ENCODE measurements around the gene SESTD1. TPM values are rescaled to one million over a fixed set of nuclear protein-coding genes. Genes with fewer than 3 reads are reported as not detected.
A peak's percentile ranks its signal among the peaks of the same experiment; 100 is the strongest.

SESTD1 gene
- total RNA-seq, 6 experiments from 2014 or later, result 19.7 to 26.6 (median 24.3) TPM

DNA sequence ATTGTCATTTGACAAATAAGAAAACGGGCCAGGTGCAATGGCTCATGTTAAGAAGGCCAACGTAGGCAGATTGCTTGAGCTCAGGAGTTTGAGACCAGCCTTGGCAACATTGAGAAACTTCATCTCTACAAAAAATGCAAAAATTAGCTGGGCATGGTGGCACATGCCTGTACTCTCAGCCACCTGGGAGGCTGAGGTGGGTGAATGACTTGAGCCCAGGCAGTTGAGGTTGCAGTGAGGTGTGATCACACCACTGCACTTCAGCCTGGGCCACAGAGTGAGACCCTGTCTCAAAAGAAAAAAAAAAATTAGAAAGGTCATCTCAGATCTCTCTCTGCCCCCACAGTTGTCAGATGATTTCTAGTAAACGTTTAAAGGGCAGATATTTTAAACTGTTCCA is 4.4 kb downstream of the SESTD1 start:
- peaks cover 4% of the 10 kb centered on the region; the same call in 1 of the 2 replicates for H3K9me3 Mint-ChIP-seq
- DNase-seq, result no peak
- H3K27me3 Mint-ChIP-seq (ENCODE audit: insufficient read depth), result peaks cover 2% of the 10 kb centered on the region
- H3K36me3 Mint-ChIP-seq (ENCODE audit: low read depth), result peaks cover 8% of the 10 kb centered on the region
- TF ChIP-seq, protein P1, sequence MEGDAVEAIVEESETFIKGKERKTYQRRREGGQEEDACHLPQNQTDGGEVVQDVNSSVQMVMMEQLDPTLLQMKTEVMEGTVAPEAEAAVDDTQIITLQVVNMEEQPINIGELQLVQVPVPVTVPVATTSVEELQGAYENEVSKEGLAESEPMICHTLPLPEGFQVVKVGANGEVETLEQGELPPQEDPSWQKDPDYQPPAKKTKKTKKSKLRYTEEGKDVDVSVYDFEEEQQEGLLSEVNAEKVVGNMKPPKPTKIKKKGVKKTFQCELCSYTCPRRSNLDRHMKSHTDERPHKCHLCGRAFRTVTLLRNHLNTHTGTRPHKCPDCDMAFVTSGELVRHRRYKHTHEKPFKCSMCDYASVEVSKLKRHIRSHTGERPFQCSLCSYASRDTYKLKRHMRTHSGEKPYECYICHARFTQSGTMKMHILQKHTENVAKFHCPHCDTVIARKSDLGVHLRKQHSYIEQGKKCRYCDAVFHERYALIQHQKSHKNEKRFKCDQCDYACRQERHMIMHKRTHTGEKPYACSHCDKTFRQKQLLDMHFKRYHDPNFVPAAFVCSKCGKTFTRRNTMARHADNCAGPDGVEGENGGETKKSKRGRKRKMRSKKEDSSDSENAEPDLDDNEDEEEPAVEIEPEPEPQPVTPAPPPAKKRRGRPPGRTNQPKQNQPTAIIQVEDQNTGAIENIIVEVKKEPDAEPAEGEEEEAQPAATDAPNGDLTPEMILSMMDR (IDR thresholded peaks at IDR 0.05), result no peak
- no peak overlapping the region for H3K27ac Mint-ChIP-seq
- peaks cover 34% of the 10 kb centered on the region for H3K4me1 Mint-ChIP-seq (ENCODE audit: low read depth)
- H3K4me3 Mint-ChIP-seq, result no peak overlapping the region

DNA sequence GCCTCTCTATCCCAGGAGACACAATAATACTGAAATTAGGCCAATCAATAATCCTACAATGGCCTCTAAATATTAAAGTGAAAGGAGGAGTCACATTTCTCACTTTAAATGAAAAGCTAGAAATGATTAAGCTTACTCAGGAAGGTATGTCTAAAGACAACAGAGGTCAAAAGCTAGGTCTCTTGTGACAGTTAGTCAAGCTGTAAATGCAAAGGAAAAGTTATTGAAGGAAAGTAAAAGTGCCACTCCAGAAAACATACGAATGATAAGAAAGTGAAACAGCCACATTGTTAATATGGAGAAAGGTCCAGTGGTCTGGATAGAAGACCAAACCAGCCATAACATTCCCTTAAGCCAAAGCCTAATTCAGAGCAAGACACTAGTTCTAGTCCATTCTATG is 9.5 kb downstream of the SESTD1 start:
- Mint-ChIP-seq H3K4me1 (ENCODE audit: low read depth) (peaks cover 30% of the 10 kb centered on the region), H3K4me3 (no peak overlapping the region), H3K27me3 (ENCODE audit: insufficient read depth) (no peaks in the 10 kb centered on the region), H3K27ac (no peak overlapping the region), H3K36me3 (ENCODE audit: low read depth) (peaks cover 15% of the 10 kb centered on the region), H3K9me3 (peaks cover 4% of the 10 kb centered on the region; the same call in 1 of the 2 replicates)
- no peak for DNase-seq
- TF ChIP-seq, protein P1 (IDR thresholded peaks at IDR 0.05), result no peak

DNA sequence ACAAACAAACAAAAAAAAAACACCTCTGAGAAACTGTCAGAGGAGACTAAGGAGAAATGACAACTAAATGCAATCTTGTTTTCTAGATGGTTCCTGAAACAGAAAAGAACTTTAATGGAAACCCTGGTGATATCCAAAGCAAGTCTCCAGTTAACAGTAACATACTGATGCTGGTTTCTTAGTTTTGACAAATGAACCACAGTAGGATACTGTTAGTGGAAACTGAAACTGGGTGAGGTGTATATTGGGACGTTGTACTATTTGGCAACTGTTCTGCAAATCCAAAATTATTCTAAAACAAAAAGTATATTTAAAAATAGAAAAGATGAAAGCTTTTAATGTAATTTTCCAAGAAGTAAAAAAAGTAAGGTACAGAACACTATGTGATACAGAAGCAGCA is 11.4 kb downstream of the SESTD1 start:
- Mint-ChIP-seq H3K27me3 (ENCODE audit: insufficient read depth) (no peaks in the 10 kb centered on the region), H3K4me3 (no peak overlapping the region), H3K9me3 (peaks cover 4% of the 10 kb centered on the region; the same call in 1 of the 2 replicates), H3K36me3 (ENCODE audit: low read depth) (peaks cover 15% of the 10 kb centered on the region), H3K4me1 (ENCODE audit: low read depth) (peaks cover 36% of the 10 kb centered on the region), H3K27ac (no peak overlapping the region)
- TF ChIP-seq, protein P1 (IDR thresholded peaks at IDR 0.05), result no peak
- DNase-seq, result no peak

DNA sequence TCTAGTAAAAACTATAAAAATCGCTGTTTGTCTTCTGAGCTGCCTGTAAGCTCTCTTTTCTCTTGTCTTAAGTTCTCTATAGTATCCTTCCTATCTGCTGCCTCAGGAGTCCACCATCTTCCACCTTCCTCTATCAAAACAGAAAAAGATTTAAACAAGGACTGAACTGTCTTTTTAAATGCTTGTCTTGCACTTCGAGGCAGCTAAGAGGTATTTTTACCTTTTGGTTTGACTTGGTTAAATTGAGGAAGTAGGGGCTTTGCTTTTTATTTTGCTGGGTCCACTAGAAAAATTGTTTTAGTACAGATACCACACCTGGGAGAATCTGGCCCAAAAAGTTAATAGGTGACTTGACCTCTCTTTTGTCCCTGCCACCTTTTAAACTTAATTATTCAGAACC is 12.2 kb downstream of the SESTD1 start:
- DNase-seq, result no peak
- TF ChIP-seq, protein P1 (IDR thresholded peaks at IDR 0.05), result no peak
- Mint-ChIP-seq H3K4me3 (peak overlapping the region; percentile 26; the same call in 1 of the 2 replicates), H3K27me3 (ENCODE audit: insufficient read depth) (no peaks in the 10 kb centered on the region), H3K36me3 (ENCODE audit: low read depth) (peaks cover 15% of the 10 kb centered on the region), H3K27ac (peak overlapping the region; percentile 15; the same call in 1 of the 2 replicates), H3K4me1 (ENCODE audit: low read depth) (peaks cover 36% of the 10 kb centered on the region), H3K9me3 (peaks cover 4% of the 10 kb centered on the region; the same call in 1 of the 2 replicates)

DNA sequence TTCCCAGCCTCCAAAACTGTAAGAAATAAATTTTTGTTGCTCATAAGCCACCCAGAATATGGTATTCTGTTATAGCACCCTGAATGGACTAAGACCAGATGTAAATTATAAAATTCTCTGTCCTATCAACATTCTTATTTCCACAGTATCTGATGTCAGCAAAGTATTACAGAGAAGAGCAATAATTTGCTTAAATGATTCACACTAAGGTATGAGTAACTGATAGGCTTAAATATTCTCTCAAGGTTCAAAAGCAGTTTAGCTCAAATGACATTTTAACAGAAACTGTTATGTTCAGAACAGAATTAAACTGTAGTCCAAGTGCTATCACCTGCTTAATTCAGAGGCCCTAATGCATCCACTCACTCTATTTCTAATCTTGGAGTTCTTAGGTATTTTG is 12.8 kb downstream of the SESTD1 start:
- Mint-ChIP-seq H3K4me3 (peak overlapping the region; percentile 26; the same call in 1 of the 2 replicates), H3K4me1 (ENCODE audit: low read depth) (peaks cover 36% of the 10 kb centered on the region), H3K27me3 (ENCODE audit: insufficient read depth) (no peaks in the 10 kb centered on the region), H3K27ac (peak overlapping the region; percentile 15; the same call in 1 of the 2 replicates), H3K36me3 (ENCODE audit: low read depth) (peaks cover 15% of the 10 kb centered on the region), H3K9me3 (peaks cover 4% of the 10 kb centered on the region; the same call in 1 of the 2 replicates)
- peak; percentile 9 for DNase-seq
- TF ChIP-seq, protein P1 (IDR thresholded peaks at IDR 0.05), result no peak
